ENCODE data around the gene ANKRD33B. TPM values are rescaled to one million over a fixed set of nuclear protein-coding genes. Genes with fewer than 3 reads are reported as not detected.
A peak's percentile ranks its signal among the peaks of the same experiment; 100 is the strongest.

The ANKRD33B gene
- total and polyA plus RNA-seq, 9 of the 15 experiments (the other 6 are each of a cell fraction or from before 2014, with no cell fraction given): 0.10 to 1.7 (median 0.40) TPM

DNA sequence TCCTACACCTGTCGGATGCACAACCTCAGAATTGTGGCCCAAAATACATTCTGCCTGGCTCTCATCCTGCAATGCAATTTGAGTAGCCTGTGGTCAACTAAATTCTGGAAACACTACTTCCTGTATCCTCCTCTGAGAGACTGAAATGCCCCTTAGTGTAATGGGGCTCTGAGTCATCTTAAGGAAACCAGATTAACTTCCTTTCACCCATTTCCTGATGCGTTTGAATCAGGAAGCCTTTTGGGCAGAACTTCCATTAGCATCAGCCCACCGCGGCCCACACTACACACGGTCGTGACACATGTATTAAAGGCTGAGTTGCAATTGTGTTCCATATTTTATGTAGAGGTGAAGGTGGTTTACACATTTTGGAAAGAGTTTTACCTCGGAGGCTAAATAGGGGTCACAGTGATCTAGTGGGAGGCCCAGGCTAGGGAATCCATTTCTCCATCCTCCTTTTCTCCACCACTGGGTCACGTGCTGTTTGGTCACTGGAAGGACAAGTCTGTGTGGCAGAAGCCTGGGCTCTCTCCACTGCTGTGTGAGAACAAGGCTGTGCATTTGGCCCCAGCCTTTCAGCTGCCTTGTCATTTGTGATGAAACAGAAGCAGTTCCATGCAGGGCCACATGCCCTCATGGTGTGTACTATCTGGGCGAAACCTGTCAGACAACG, 141.2 kb downstream of the ANKRD33B start:
- POLR2A ChIA-PET: interaction anchor here (3.0 kb wide), 1 partner anchor 8 kb away, joined by 12 read pairs; no protein-coding TSS in a partner anchor
- 63% methylated on average over 10 of the region's 10 CpGs for WGBS (ENCODE audit: insufficient coverage, low coverage, missing lambda C conversion rate)
- TF ChIP-seq POLR2AphosphoS5 (IDR thresholded peaks at IDR 0.05; ENCODE audit: control insufficient read depth, insufficient read depth, low read depth, low read length) (no peak), ZNF717 (CRISPR knock-in tag; IDR thresholded peaks at IDR 0.05) (no peak), RAD21 (CRISPR knock-in tag; conservative IDR thresholded peaks at IDR 0.05 in 1 of 2, IDR thresholded peaks at IDR 0.05 in 1 of 2) (no peak), TCFL5 (CRISPR knock-in tag; conservative IDR thresholded peaks at IDR 0.05) (no peak), SIN3B (IDR thresholded peaks at IDR 0.05; ENCODE audit: low read depth) (no peak)
- TF ChIP-seq, protein P1, sequence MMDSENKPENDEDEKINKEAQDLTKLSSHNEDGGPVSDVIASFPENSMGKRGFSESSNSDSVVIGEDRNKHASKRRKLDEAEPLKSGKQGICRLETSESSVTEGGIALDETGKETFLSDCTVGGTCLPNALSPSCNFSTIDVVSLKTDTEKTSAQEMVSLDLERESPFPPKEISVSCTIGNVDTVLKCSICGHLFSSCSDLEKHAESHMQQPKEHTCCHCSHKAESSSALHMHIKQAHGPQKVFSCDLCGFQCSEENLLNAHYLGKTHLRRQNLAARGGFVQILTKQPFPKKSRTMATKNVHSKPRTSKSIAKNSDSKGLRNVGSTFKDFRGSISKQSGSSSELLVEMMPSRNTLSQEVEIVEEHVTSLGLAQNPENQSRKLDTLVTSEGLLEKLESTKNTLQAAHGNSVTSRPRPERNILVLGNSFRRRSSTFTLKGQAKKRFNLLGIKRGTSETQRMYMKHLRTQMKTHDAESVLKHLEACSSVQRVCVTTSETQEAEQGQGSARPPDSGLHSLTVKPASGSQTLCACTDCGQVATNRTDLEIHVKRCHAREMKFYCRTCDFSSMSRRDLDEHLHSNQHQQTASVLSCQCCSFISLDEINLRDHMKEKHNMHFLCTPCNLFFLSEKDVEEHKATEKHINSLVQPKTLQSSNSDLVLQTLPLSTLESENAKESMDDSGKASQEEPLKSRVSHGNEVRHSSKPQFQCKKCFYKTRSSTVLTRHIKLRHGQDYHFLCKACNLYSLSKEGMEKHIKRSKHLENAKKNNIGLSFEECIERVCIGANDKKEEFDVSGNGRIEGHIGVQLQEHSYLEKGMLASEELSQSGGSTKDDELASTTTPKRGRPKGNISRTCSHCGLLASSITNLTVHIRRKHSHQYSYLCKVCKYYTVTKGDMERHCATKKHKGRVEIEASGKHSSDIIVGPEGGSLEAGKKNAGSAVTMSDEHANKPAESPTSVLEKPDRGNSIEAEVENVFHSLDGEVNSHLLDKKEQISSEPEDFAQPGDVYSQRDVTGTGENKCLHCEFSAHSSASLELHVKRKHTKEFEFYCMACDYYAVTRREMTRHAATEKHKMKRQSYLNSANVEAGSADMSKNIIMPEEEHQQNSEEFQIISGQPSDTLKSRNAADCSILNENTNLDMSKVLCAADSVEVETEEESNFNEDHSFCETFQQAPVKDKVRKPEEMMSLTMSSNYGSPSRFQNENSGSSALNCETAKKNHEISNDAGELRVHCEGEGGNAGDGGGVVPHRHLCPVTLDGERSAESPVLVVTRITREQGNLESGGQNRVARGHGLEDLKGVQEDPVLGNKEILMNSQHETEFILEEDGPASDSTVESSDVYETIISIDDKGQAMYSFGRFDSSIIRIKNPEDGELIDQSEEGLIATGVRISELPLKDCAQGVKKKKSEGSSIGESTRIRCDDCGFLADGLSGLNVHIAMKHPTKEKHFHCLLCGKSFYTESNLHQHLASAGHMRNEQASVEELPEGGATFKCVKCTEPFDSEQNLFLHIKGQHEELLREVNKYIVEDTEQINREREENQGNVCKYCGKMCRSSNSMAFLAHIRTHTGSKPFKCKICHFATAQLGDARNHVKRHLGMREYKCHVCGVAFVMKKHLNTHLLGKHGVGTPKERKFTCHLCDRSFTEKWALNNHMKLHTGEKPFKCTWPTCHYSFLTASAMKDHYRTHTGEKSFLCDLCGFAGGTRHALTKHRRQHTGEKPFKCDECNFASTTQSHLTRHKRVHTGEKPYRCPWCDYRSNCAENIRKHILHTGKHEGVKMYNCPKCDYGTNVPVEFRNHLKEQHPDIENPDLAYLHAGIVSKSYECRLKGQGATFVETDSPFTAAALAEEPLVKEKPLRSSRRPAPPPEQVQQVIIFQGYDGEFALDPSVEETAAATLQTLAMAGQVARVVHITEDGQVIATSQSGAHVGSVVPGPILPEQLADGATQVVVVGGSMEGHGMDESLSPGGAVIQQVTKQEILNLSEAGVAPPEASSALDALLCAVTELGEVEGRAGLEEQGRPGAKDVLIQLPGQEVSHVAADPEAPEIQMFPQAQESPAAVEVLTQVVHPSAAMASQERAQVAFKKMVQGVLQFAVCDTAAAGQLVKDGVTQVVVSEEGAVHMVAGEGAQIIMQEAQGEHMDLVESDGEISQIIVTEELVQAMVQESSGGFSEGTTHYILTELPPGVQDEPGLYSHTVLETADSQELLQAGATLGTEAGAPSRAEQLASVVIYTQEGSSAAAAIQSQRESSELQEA (IDR thresholded peaks at IDR 0.05; ENCODE audit: low read depth): no peak
- TF ChIP-seq, protein P2, sequence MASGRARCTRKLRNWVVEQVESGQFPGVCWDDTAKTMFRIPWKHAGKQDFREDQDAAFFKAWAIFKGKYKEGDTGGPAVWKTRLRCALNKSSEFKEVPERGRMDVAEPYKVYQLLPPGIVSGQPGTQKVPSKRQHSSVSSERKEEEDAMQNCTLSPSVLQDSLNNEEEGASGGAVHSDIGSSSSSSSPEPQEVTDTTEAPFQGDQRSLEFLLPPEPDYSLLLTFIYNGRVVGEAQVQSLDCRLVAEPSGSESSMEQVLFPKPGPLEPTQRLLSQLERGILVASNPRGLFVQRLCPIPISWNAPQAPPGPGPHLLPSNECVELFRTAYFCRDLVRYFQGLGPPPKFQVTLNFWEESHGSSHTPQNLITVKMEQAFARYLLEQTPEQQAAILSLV (tag; IDR thresholded peaks at IDR 0.05): no peak
- TF ChIP-seq, protein P3, sequence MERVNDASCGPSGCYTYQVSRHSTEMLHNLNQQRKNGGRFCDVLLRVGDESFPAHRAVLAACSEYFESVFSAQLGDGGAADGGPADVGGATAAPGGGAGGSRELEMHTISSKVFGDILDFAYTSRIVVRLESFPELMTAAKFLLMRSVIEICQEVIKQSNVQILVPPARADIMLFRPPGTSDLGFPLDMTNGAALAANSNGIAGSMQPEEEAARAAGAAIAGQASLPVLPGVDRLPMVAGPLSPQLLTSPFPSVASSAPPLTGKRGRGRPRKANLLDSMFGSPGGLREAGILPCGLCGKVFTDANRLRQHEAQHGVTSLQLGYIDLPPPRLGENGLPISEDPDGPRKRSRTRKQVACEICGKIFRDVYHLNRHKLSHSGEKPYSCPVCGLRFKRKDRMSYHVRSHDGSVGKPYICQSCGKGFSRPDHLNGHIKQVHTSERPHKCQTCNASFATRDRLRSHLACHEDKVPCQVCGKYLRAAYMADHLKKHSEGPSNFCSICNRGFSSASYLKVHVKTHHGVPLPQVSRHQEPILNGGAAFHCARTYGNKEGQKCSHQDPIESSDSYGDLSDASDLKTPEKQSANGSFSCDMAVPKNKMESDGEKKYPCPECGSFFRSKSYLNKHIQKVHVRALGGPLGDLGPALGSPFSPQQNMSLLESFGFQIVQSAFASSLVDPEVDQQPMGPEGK (CRISPR knock-in tag; IDR thresholded peaks at IDR 0.05; ENCODE audit: borderline replicate concordance): no peak
- TF ChIP-seq, protein P4, sequence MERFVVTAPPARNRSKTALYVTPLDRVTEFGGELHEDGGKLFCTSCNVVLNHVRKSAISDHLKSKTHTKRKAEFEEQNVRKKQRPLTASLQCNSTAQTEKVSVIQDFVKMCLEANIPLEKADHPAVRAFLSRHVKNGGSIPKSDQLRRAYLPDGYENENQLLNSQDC (CRISPR knock-in tag; IDR thresholded peaks at IDR 0.05): no peak

More for the DNA sequence above, 141.2 kb downstream of the ANKRD33B start:
- peaks cover 35% of the 10 kb centered on the region for H4K20me1 ChIP-seq (replicated peaks; ENCODE audit: control insufficient read depth, insufficient read depth, low read length)
- no peaks in the 10 kb centered on the region for H3K9me3 ChIP-seq (replicated peaks; ENCODE audit: control insufficient read depth, insufficient read depth, low read depth, low read length)
- CTCF ChIA-PET (ENCODE audit: low intra/inter-chr PET ratio): no interaction called here
- intact Hi-C loops (cut with micrococcal nuclease) (loop anchor here (5.0 kb wide), 1 partner anchor 97 kb away; no protein-coding TSS in a partner anchor), in situ Hi-C loops (cut with MboI) (no loop called here)
- DNase-seq (ENCODE audit: extremely low read depth in 1 of 4, low spot score in 3 of 4): peak in 2 of 4 experiments; percentile 48 to 60
- peaks cover 15% of the 10 kb centered on the region for H3K9me1 ChIP-seq (ENCODE audit: control insufficient read depth, insufficient read depth, low read length)
- no peak for FAIRE-seq
- peaks cover 62% of the 10 kb centered on the region for H3K36me3 ChIP-seq (ENCODE audit: control insufficient read depth, insufficient read depth, low read length)
- H3K27me3 ChIP-seq (ENCODE audit: control insufficient read depth in 2 of 2, insufficient read depth in 2 of 2, low read length in 2 of 2): no peaks in the 10 kb centered on the region
- H3K4me3 ChIP-seq: no peak overlapping the region
- H2AFZ ChIP-seq (ENCODE audit: low read depth, low read length): no peak overlapping the region
- no peak overlapping the region; a peak in 1 of 4 replicates for H3K9ac ChIP-seq (ENCODE audit: insufficient read depth in 1 of 2, low read depth in 2 of 2, low read length in 2 of 2)
- H3K4me1 ChIP-seq (replicated peaks in 1 of 2; ENCODE audit: control insufficient read depth in 2 of 2, insufficient read depth in 2 of 2, low read length in 2 of 2): peaks cover 47 to 64% of the 10 kb centered on the region in 2 experiments
- H3K27ac ChIP-seq (ENCODE audit: extremely low read depth, low read depth, low read length): peak overlapping the region; percentile 52; the same call in 2 of the 3 replicates
- 0 out of 2 replicates have a peak overlapping the region, but pooled peaks have one; percentile 7 for H3K4me2 ChIP-seq (ENCODE audit: insufficient read depth, low read length)
- no TSS peak for BruUV-seq (replicated peaks)
- no peak for ATAC-seq
- H3K79me2 ChIP-seq (ENCODE audit: control insufficient read depth, insufficient read depth, low read length): peaks cover 72% of the 10 kb centered on the region

Data from K562 (cell line).